Measurements from ENCODE around the gene ACE.

The ACE gene

DNA sequence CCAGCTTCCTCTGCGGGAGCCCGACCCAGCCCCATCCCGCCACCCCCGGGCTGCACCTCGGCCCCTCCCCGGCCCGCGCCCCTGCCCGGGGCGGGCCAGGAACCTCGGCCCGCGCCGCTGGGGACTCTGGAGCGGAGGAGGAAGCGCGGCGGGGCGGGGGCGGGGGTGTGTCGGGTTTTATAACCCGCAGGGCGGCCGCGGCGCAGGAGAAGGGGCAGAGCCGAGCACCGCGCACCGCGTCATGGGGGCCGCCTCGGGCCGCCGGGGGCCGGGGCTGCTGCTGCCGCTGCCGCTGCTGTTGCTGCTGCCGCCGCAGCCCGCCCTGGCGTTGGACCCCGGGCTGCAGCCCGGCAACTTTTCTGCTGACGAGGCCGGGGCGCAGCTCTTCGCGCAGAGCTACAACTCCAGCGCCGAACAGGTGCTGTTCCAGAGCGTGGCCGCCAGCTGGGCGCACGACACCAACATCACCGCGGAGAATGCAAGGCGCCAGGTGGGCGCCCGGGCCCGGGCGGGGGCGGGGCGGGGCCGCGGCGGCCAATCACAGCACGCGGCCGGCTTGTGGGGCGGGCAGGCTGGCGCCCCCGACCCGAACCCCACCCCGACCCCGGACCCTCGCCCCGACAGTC lies at the start of gene ACE:
Gene ACE (plus strand): TSS at position 208 of the 626 bp plus-strand sequence. CDS start 34 bp downstream, at position 242.
- DNase-seq: peak; percentile 57

GRCh38 chr17:63429766-63430165 lies 47.1 kb upstream of the ACE start:
- no peak for DNase-seq

DNA sequence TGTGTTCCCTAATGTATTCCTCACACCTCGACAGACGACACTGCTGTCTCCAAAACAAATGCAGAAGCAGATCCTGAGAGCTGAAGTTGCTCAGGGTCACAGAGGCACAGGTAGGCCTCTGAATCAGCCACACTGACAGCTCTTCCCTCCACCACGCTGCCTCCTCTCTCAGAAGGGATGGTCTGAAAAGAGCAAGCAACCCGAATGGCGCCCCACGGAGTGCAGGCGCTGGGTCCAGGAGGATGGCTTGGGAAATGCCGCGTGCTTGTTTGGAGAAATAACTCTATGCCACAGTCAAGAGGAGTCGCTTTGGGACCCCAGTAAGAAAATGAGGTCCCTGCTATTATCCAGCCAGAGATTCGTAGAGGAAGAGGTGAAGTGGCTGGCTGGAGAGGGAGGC lies 46.6 kb upstream of the ACE start:
- DNase-seq: no peak

- no peak for DNase-seq
Measured at GRCh38 chr17:63431618-63431938, 45.3 kb upstream of the ACE start.

DNA sequence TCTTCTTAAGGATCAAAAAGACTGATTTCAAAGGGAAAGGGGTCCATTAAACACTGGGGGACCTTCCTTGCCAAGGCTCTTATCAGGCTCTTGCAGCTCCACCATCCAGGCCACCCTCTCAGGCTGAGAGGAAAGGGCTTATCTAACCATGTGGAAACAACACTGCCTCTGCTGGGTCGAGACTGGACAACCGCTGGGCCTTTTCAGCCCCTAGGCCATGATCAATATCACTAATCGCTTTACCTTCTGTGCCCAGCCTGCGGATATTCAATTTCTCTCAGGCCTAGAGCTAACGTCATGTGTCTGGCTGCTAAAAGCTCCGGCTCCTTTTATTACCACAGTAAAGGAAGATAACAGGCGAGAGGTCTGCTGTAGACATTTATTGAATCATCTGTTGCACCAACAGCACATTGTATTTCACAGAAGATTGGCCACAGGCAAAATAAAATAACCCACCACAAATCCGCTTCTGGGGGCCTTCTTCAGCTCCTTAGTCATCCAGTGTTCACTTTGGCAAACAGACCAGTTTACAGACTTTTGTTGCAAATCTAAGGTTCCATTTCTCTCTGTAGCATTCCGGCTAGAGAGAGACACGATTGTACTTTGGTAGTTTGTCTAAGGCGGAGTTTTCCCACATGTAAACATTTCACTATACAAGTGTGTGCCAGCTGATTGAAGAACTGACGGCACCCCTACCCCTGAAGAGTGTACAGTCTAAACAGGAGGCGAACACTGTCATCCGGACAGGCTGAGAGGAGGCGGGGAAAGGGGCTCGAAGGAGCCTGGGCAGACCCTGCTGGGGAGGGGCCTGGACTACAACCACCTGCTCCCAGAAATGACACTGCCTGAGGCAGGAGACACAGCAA lies 44.7 kb upstream of the ACE start:
- peak; percentile 80 for DNase-seq

DNA sequence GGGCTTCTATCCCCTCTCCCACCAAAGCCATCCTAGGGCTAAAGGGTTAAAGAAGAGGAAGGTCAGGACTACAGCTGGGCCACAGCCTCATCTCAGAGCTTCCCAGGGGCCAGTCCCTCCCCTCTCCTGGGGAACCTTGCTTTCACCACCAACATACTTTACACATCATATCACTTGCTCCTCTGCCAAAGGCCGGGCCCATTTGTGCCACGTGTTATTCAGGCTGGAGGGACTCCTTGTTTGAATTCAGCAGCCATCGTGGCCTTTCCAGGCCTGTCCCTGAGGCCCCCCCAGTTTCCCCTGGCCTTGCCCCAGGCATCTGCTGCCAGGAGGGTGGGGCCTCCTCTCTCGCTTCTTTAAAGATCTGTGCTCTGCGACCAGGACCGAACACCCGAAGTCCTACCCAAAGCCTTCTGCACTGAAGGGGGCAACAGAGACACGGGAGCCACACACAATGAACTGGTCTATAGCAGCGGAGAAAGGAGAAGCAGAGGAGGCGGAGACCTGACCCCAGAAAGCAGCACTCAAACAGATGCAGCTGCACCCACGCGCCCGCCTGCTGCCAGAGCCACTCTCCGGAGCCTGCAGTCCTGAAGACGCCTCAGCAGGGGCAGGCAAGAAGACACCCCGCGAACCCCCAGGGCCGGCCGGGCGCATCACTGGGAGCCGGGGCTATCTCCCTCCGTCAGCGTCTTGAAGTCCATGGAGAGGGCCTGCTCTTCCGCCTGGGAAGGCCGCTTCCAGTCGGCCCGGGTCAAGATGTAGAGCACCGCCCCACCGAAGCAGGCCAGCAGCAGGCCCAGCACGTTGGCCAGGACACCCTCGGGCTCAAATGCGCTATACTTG lies 42.9 kb upstream of the ACE start:
- peak; percentile 56 for DNase-seq

DNA sequence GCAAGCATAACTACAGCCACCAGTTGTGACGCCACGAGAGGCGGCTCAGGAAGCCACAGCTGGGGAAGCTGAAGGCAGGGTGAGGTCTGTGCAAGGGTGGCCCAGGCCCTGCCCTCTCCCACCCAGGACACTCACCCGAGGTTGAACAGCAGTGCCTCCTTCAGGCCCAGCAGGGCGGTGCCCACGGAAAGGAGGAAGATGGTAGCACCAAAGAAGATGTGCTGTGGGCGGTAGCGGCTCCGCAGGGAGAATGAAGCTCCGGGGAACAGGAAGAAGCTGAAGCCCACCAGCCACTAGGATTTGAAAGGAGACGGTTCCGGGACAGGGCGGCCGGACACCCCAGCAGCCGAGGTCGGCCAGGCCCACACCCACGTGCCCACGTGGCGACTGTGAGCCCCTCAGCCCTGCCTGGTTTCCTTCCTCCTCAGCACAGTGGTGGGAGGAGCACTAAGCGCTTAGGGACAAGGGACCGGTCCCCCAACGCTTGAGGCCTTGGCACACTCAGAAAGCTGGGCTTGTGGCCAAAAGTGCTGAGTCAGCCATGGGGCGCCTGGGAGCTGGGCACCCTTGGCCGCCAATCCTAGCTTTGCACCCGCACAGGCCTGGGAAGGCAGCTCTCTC lies 41.8 kb upstream of the ACE start:
- no peak for DNase-seq

GRCh38 chr17:63435681-63436522 lies 41.0 kb upstream of the ACE start:
- DNase-seq: no peak

- DNase-seq: no peak
Measured at GRCh38 chr17:63436523-63437110, 40.2 kb upstream of the ACE start.

GRCh38 chr17:63437287-63438091 lies 39.4 kb upstream of the ACE start:
- DNase-seq: no peak

GRCh38 chr17:63438092-63439051 lies 38.5 kb upstream of the ACE start:
- peak; percentile 32 for DNase-seq

DNA sequence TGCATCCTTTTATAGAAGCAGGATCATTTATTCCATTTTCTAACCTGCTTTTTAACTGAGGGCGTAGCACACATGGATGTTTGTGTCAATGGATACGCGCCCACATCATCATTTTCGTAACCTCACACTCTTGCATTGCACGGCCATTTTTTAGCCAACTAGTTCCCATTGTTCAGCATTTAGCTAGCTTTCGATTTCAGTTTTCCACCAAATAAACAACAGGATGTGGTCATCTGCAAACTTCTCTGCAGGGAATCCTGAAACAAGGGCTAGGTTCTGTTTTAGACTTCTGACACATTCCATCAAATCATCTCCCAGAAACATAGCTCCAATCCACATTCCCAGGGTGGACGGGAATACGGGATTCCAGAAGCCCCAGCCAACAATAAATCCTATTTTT lies 37.2 kb upstream of the ACE start:
- no peak for DNase-seq

DNA sequence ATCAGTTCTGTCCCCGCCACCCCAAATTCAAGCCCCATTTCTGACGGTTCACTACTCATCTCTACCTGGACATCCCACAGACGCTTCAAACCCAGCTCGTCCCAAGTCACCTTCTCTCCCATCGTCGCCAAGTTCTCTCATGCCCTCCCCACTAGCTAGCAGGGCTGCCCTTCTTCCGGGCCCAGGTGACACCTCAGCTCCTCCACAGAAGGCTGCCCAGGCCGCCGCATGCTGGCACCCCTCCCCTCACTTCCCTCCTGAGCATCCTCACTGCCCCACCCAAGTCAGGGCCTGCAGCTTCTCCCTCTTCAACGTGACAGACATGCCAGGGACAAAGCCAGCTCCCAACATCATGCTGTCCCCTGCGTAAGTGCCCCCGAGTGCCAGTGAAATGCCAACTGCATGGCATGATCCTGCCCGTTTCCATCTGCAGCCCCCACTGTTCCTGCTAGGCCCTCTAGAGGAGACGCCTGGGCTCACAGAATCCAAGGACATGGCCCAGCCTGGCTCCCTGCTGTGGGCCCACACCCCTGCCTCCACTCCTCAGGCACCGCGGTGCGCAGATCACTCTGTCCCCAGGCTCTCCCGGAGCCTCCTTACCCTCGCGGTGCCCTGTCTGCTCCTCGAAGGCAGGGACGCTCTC lies 36.6 kb upstream of the ACE start:
- peak; percentile 46 for DNase-seq

DNA sequence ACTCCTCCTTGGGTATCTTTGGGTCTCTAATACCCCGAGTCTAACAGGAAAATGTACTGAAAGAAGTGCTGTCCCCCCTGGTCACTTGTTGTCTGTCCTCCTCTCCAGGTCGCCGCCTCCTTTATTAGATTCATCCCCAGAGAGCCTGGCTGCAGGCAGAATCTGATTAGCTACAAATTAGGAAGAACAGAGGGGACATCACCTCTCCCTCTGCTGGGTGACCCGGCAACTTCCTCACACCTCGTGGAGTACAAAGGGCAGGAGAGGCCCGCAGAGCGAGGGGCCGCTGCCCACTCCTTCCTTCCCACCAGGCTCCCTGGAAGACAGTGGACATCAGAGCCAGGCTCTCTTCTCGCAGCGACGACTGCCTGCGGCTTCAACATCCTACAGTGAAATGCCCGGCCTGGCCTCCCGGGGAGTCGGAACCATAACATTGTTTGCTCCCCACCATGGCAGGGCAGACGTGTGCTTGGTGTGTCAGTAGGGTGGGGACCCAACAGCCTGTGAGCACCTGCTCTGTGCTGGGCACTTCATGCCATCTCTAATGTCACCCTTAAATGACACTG lies 36.0 kb upstream of the ACE start:
- DNase-seq: peak; percentile 28

- no peak for DNase-seq
Measured at GRCh38 chr17:63441654-63442053, 35.2 kb upstream of the ACE start.

DNA sequence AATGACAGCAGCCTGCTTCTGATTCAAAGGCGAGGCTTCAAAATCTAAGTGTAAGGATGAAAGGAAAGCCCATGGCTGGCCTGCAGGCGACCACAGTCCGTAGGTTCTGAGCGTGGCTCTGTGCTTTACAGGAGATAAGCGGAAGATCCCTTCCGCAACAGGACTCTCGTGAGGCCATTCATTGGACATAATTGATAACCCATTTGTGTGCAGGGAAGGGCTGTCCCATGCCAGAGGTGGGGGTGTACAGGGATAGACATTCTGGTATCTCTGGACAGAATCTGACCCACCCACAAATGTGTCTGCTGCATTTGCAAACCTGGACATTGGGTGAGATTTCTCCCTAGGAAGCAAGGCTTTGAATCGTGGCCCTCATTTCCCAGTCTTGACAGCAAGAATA lies 34.8 kb upstream of the ACE start:
- no peak for DNase-seq

DNA sequence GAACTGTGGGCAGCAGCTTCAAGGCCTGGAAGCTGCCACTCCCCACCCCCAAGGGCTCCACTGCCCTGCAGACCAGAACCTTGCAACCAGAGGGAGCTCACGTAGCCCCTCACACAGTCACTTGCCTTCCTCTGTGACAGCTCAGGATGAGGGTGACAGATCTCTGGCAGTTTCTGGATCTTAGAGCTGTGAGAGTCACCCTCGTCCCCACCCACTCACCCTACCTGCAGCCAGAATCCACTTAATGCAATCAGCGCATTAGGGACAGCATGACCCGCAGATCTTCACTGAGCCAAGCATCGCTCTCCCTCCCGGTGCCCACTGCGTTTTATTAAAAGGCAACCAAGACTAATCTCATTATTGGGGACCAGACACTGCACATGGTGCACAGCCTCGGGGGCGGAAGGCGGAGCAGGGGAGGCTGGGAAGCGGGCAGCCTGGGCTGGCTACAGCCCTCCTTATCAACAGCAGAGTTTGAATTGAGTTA lies 34.3 kb upstream of the ACE start:
- peak; percentile 58 for DNase-seq

- no peak for DNase-seq
Measured at GRCh38 chr17:63443053-63443452, 33.8 kb upstream of the ACE start.

- no peak for DNase-seq
Measured at GRCh38 chr17:63444457-63444856, 32.4 kb upstream of the ACE start.

Measured in retina (tissue), 1 donor.